Stimulated activated CD4-positive, alpha-beta T cell treated with anti-CD3 and anti-CD28 coated beads, Interleukin-12 subunit alpha, Interleukin-12 subunit beta, amount 100 ng/mL, for 48 hours (primary cell): Measurements from ENCODE around the gene FTCDNL1.

Experiments
- DNase-seq, 3 donors: peaks; one replicate each; pipeline ENCODE4 v3.0.0-alpha.2; 2020; ENCODE audit warnings: low read depth in 2 of 3, low spot score in 1 of 3

The FTCDNL1 gene

GRCh38 chr2:199743415-199744120 lies 107.4 kb downstream of the FTCDNL1 start:
- DNase-seq = no peak

GRCh38 chr2:199742884-199743283 lies 108.1 kb downstream of the FTCDNL1 start:
- DNase-seq = no peak

- DNase-seq = no peak
These were observed 110.9 kb downstream of the FTCDNL1 start for GRCh38 chr2:199740111-199740428.

- peak; percentile 52 to 76 (median 59) for DNase-seq
These were observed 111.4 kb downstream of the FTCDNL1 start for GRCh38 chr2:199739413-199740110.

GRCh38 chr2:199738727-199739412 lies 112.1 kb downstream of the FTCDNL1 start:
- DNase-seq = no peak

GRCh38 chr2:199734651-199735050 lies 116.3 kb downstream of the FTCDNL1 start:
- no peak for DNase-seq

- no peak for DNase-seq
These were observed 117.0 kb downstream of the FTCDNL1 start for GRCh38 chr2:199734011-199734410.

GRCh38 chr2:199727801-199728200 lies 123.2 kb downstream of the FTCDNL1 start:
- DNase-seq = no peak

- DNase-seq = no peak
These were observed 123.7 kb downstream of the FTCDNL1 start for GRCh38 chr2:199727306-199727705.

- DNase-seq = no peak
These were observed 132.9 kb downstream of the FTCDNL1 start for GRCh38 chr2:199718074-199718473.

GRCh38 chr2:199717587-199717907 lies 133.4 kb downstream of the FTCDNL1 start:
- no peak for DNase-seq

GRCh38 chr2:199716807-199717586 lies 134.0 kb downstream of the FTCDNL1 start:
- no peak for DNase-seq

GRCh38 chr2:199713746-199714145 lies 137.2 kb downstream of the FTCDNL1 start:
- no peak for DNase-seq

GRCh38 chr2:199710551-199710950 lies 140.4 kb downstream of the FTCDNL1 start:
- DNase-seq = no peak
